H1 (cell line): ENCODE data around the gene RGS6. TPM values are rescaled to one million over a fixed set of nuclear protein-coding genes. Genes with fewer than 3 reads are reported as not detected.

ENCODE experiments used
- CTCF ChIA-PET: fragments of 300-600 bp; sonication (Branson Sonifier 250); formaldehyde crosslinking; loops from one replicate; lab custom pipeline; 2021; ENCODE audit not compliant: partially characterized antibody; lab: Charles Lee
- POLR2A ChIA-PET: fragments of 300-600 bp; sonication (Branson Sonifier 250); formaldehyde crosslinking; loops from one replicate; lab custom pipeline; 2021; ENCODE audit warnings: inconsistent platforms; ENCODE audit not compliant: partially characterized antibody; lab: Charles Lee
- DNase-seq, 2 experiments: peaks; one replicate each; pipeline versions ENCODE4 v3.0.0 to v3.0.0-alpha.2; 2010 to 2022; ENCODE audit warnings: low spot score in 2 of 2, low read depth in 1 of 2, mixed read lengths in 1 of 2
- FAIRE-seq: peaks from 2 replicates; lab custom pipeline; 2011; peaks lifted over from hg19 to GRCh38; lab: Jason Lieb, UNC
- H2AFZ ChIP-seq: 2 replicates; pipeline ENCODE4 v1.8.1; 2012; ENCODE audit warnings: low read length, inconsistent platforms
- H2AK5ac ChIP-seq: 2 replicates; pipeline ENCODE4 v1.6.1; 2013; ENCODE audit warnings: low read depth, low read length
- H2BK120ac ChIP-seq: replicated peaks from 2 replicates; pipeline ENCODE3; 2013; ENCODE audit warnings: low read depth, low read length, inconsistent platforms
- H2BK12ac ChIP-seq: 2 replicates; pipeline ENCODE4 v1.6.1; 2013; ENCODE audit warnings: low read depth, low read length
- H2BK15ac ChIP-seq: 2 replicates; pipeline ENCODE4 v1.6.1; 2013; ENCODE audit warnings: low read length
- H2BK20ac ChIP-seq: 2 replicates; pipeline ENCODE4 v1.6.1; 2013; ENCODE audit warnings: low read length
- H2BK5ac ChIP-seq: 2 replicates; pipeline ENCODE4 v1.6.1; 2013; ENCODE audit warnings: low read depth, low read length
- H3K14ac ChIP-seq: 2 replicates; pipeline ENCODE4 v1.6.1; 2013; ENCODE audit warnings: inconsistent platforms; ENCODE audit not compliant: insufficient read length
- H3K18ac ChIP-seq: 2 replicates; pipeline ENCODE4 v1.6.1; 2013; ENCODE audit warnings: low read length; ENCODE audit errors: extremely low read depth
- H3K23ac ChIP-seq: 2 replicates; pipeline ENCODE4 v1.6.1; 2013; ENCODE audit warnings: inconsistent platforms; ENCODE audit not compliant: insufficient read length
- H3K23me2 ChIP-seq: 2 replicates; pipeline ENCODE4 v1.6.1; 2013; ENCODE audit warnings: low read depth, low read length
- H3K27ac ChIP-seq: 2 replicates; pipeline ENCODE4 v1.6.1; 2011; ENCODE audit warnings: low read depth, low read length, inconsistent platforms
- H3K27me3 ChIP-seq, 4 experiments: replicated peaks in 1 of 4; 1 replicate in 1 of 4; 2 replicates in 3 of 4; pipeline versions ENCODE4 v1.6.1 to v1.8.1; 2011 to 2013; ENCODE audit warnings: low read length in 3 of 4, mild to moderate bottlenecking in 3 of 4, inconsistent platforms in 2 of 4, mixed read lengths in 2 of 4, moderate library complexity in 1 of 4; ENCODE audit not compliant: control insufficient read depth in 3 of 4, insufficient read depth in 3 of 4; ENCODE audit errors: extremely low read depth in 1 of 4
- H3K36me3 ChIP-seq, 4 experiments: 2 replicates each; pipeline versions ENCODE4 v1.6.1 to v1.8.1; 2011 to 2013; ENCODE audit warnings: mild to moderate bottlenecking in 4 of 4, low read length in 3 of 4, moderate library complexity in 2 of 4, control low read depth in 1 of 4, inconsistent platforms in 1 of 4; ENCODE audit not compliant: insufficient read depth in 4 of 4, control insufficient read depth in 2 of 4
- H3K4ac ChIP-seq: replicated peaks from 2 replicates; pipeline ENCODE3; 2013; ENCODE audit warnings: low read length, low read depth, mixed read lengths, inconsistent platforms; ENCODE audit not compliant: insufficient read length
- H3K4me1 ChIP-seq, 4 experiments: replicated peaks in 1 of 4; 1 replicate in 1 of 4; 2 replicates in 3 of 4; pipeline versions ENCODE4 v1.6.1 to v1.8.1; 2011 to 2013; ENCODE audit warnings: low read length in 3 of 4, inconsistent platforms in 2 of 4, mixed read lengths in 1 of 4; ENCODE audit not compliant: insufficient read depth in 4 of 4, control insufficient read depth in 3 of 4
- H3K4me2 ChIP-seq, 2 experiments: 2 replicates each; pipeline versions ENCODE4 v1.6.1 to v1.8.1; 2011 to 2013; ENCODE audit warnings: low read depth in 2 of 2, low read length in 2 of 2, control low read depth in 1 of 2, inconsistent platforms in 1 of 2, mild to moderate bottlenecking in 1 of 2; ENCODE audit not compliant: insufficient read depth in 1 of 2
- H3K4me3 ChIP-seq, 4 experiments: fragments of 200-600, 300-600 bp in 1 of 4; sonication (generic), shearing (Covaris generic), sonication (Bioruptor Twin) in 1 of 4; 2 replicates each; pipeline versions ENCODE4 v1.5.1 to v1.8.1; 2011 to 2016; ENCODE audit warnings: low read length in 4 of 4, low read depth in 3 of 4, control low read depth in 2 of 4, inconsistent platforms in 2 of 4, mild to moderate bottlenecking in 2 of 4, mixed read lengths in 1 of 4, moderate library complexity in 1 of 4; ENCODE audit not compliant: insufficient read depth in 2 of 4; ENCODE audit errors: extremely low read depth in 1 of 4
- H3K56ac ChIP-seq: replicated peaks from 2 replicates; pipeline ENCODE3; 2013; ENCODE audit warnings: low read depth, mild to moderate bottlenecking, mixed read lengths, low read length, inconsistent platforms; ENCODE audit not compliant: insufficient read length
- H3K79me1 ChIP-seq: 2 replicates; pipeline ENCODE4 v1.6.1; 2013; ENCODE audit warnings: low read depth, low read length, control low read depth
- H3K79me2 ChIP-seq, 2 experiments: 2 replicates each; pipeline versions ENCODE4 v1.6.1 to v1.8.1; 2012 to 2013; ENCODE audit warnings: low read length in 2 of 2, mild to moderate bottlenecking in 2 of 2, inconsistent platforms in 1 of 2; ENCODE audit not compliant: insufficient read depth in 2 of 2, control insufficient read depth in 1 of 2
- H3K9ac ChIP-seq, 4 experiments: replicated peaks in 1 of 4; 1 replicate in 1 of 4; 2 replicates in 3 of 4; pipeline versions ENCODE4 v1.6.1 to v1.8.1; 2011 to 2013; ENCODE audit warnings: low read depth in 3 of 4, low read length in 3 of 4, control low read depth in 2 of 4, mild to moderate bottlenecking in 2 of 4, moderate library complexity in 2 of 4, inconsistent platforms in 1 of 4; ENCODE audit errors: extremely low read depth in 1 of 4
- H3K9me3 ChIP-seq, 2 experiments: 2 replicates each; pipeline versions ENCODE4 v1.6.1 to v1.8.1; 2012 to 2013; ENCODE audit warnings: mild to moderate bottlenecking in 2 of 2, moderate library complexity in 2 of 2, control low read depth in 1 of 2, inconsistent platforms in 1 of 2, low read depth in 1 of 2, low read length in 1 of 2, mixed read lengths in 1 of 2; ENCODE audit not compliant: insufficient read depth in 2 of 2
- H4K20me1 ChIP-seq, 2 experiments: replicated peaks in 1 of 2; 2 replicates each; pipeline versions ENCODE3 to v1.8.1; 2011 to 2013; ENCODE audit warnings: inconsistent platforms in 2 of 2, low read length in 2 of 2, mild to moderate bottlenecking in 1 of 2; ENCODE audit not compliant: insufficient read depth in 2 of 2, control insufficient read depth in 1 of 2
- H4K5ac ChIP-seq: 2 replicates; pipeline ENCODE4 v1.6.1; 2013; ENCODE audit warnings: low read length, low read depth, mixed read lengths, inconsistent platforms; ENCODE audit not compliant: insufficient read length
- H4K8ac ChIP-seq: 2 replicates; pipeline ENCODE4 v1.8.0; 2013; ENCODE audit warnings: mild to moderate bottlenecking, moderate library complexity, low read length, inconsistent platforms; ENCODE audit not compliant: insufficient read depth; ENCODE audit errors: extremely low read depth
- H4K91ac ChIP-seq: replicated peaks from 2 replicates; pipeline ENCODE3; 2013; ENCODE audit warnings: low read length, mixed read lengths, inconsistent platforms; ENCODE audit not compliant: insufficient read length
- CEBPB ChIP-seq: IDR thresholded peaks from 2 replicates; pipeline ENCODE4 v1.6.1; 2012; ENCODE audit warnings: low read depth, low read length
- SIX5 ChIP-seq: IDR thresholded peaks from 2 replicates; pipeline ENCODE4 v1.6.1; 2011; ENCODE audit warnings: mild to moderate bottlenecking, low read depth, low read length
- WGBS, 2 experiments: shearing (Covaris generic) in 1 of 2; methylation state at CpG; one replicate each; pipeline versions ENCODE4 v1.1.6 to v1.1.7; 2013 to 2015; ENCODE audit warnings: low lambda C conversion rate in 2 of 2, mixed read lengths in 2 of 2, inconsistent platforms in 1 of 2, low coverage in 1 of 2, missing lambda C conversion rate in 1 of 2; ENCODE audit not compliant: insufficient replicate concordance in 2 of 2, insufficient coverage in 1 of 2, insufficient read length in 1 of 2; ENCODE audit errors: extremely low coverage in 1 of 2, missing lambda C conversion rate in 1 of 2; 5-methylcytosine and 5-hydroxymethylcytosine counted together
- polyA plus RNA-seq, 7 experiments: library from polyadenylated mRNA; depleted of rRNA in 3 of 7; stranded (reverse) in 5 of 7; unstranded in 2 of 7; fragments of >200 nt in 5 of 7; fragments of 200-250 nt in 2 of 7; gene quantifications; 1 replicate in 5 of 7; 2 replicates in 1 of 7; 4 replicates in 1 of 7; pipeline versions ENCODE4 v1.2.1 to v1.2.3, GENCODE V29; 2011 to 2013; ENCODE audit warnings: missing spikeins in 2 of 7, mixed read lengths in 2 of 7
- total RNA-seq: library from RNA; stranded (reverse); fragmentation: NEBNext Ultra II Directional; extraction: Animal tissue kit (Norgen Biotek cat#: 25700); gene quantifications from 2 replicates; pipeline ENCODE4 v1.2.1, GENCODE V29; 2021

RGS6 gene
- total and polyA plus RNA-seq, 2 of the 8 experiments (the other 6 are each of a cell fraction or from before 2014, with no cell fraction given), result 0.26 to 1.1 TPM

DNA sequence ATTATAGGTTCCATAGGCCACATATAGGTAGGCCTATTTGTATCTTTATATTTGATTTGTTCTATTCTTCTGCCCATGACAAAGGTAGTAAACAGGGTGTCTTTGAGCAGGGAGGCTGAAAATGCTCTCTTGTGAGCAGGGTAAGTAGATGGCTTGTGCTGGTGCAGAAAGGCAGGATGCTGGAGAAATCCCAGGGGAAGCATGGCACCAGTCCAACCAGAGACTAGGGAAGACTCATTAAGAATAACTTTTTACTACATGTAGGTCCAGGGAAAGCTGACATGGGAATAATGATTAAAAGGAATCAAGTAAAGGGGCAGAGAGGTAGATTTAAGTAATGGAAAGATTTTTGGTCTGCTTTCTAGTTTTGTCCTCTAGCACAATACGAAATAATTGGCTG lies 245.0 kb downstream of the RGS6 start:
- no peak overlapping the region for H3K56ac ChIP-seq
- no peak overlapping the region for H3K4me2 ChIP-seq
- H3K14ac ChIP-seq, result no peak overlapping the region
- H2BK5ac ChIP-seq, result no peak overlapping the region
- POLR2A ChIA-PET, result no interaction called here
- TF ChIP-seq CEBPB (no peak), SIX5 (no peak)
- TF ChIP-seq, all 59 proteins: peak for 0
- H3K18ac ChIP-seq, result no peak overlapping the region
- H3K23me2 ChIP-seq, result no peaks in the 10 kb centered on the region
- H2AK5ac ChIP-seq, result no peak overlapping the region
- no peaks in the 10 kb centered on the region for H3K79me2 ChIP-seq
- no peak overlapping the region for H2AFZ ChIP-seq
- H3K4ac ChIP-seq, result no peak overlapping the region
- no peak overlapping the region for H2BK120ac ChIP-seq
- no peak for DNase-seq
- CTCF ChIA-PET, result interaction anchor here (3.2 kb wide), 1 partner anchor 13 kb away, joined by 12 read pairs; no protein-coding TSS in a partner anchor
- no peak overlapping the region for H3K23ac ChIP-seq
- no peaks in the 10 kb centered on the region for H3K27me3 ChIP-seq
- no peak overlapping the region for H4K5ac ChIP-seq
- no peaks in the 10 kb centered on the region for H4K20me1 ChIP-seq
- H3K27ac ChIP-seq, result no peak overlapping the region
- H3K9ac ChIP-seq, result no peak overlapping the region
- no peaks in the 10 kb centered on the region for H3K9me3 ChIP-seq
- no peaks in the 10 kb centered on the region for H3K36me3 ChIP-seq
- H2BK12ac ChIP-seq, result no peak overlapping the region
- no peak overlapping the region for H3K4me3 ChIP-seq
- H4K91ac ChIP-seq, result no peak overlapping the region
- WGBS, 2 experiments, result 84% methylated on average over 1 of the region's 1 CpG; no CpG with 5 or more reads in 1 of the 2 experiments
- H3K79me1 ChIP-seq, result no peaks in the 10 kb centered on the region
- peaks cover 0 to 7% (median 3%) of the 10 kb centered on the region in 4 experiments; a peak in 4 of 7 replicates for H3K4me1 ChIP-seq
- FAIRE-seq, result no peak
- no peak overlapping the region for H2BK20ac ChIP-seq
- no peak overlapping the region for H4K8ac ChIP-seq
- no peak overlapping the region for H2BK15ac ChIP-seq
